HepG2 (cell line): ENCODE data around the gene ERMARD. TPM values are rescaled to one million over a fixed set of nuclear protein-coding genes. Genes with fewer than 3 reads are reported as not detected.

Experiments used
- DRAP1 ChIP-seq: IDR thresholded peaks from 2 replicates; pipeline ENCODE4 v1.6.1; 2016; ENCODE audit warnings: missing genetic modification reagents, missing compliant biosample characterization
- HOXA7 ChIP-seq: sonication (generic); formaldehyde crosslinking; IDR thresholded peaks from 2 replicates; pipeline ENCODE4 v1.8.1; 2022; ENCODE audit warnings: mild to moderate bottlenecking, missing genetic modification reagents, moderate library complexity
- LCORL ChIP-seq, 2 experiments: fragments of 450-650 bp in 1 of 2; sonication (generic) in 1 of 2; formaldehyde crosslinking in 1 of 2; IDR thresholded peaks; 2 replicates each; pipeline versions ENCODE4 v1.5.0 to v1.6.1; 2017 to 2020; ENCODE audit warnings: antibody characterized with exemption in 1 of 2, missing genetic modification reagents in 1 of 2
- MAF1 ChIP-seq: sonication (generic); formaldehyde crosslinking; IDR thresholded peaks from 2 replicates; pipeline ENCODE4 v1.5.0; 2020; ENCODE audit warnings: missing genetic modification reagents, borderline replicate concordance
- NFE2L2 ChIP-seq: fragments of 150-350 bp; IDR thresholded peaks from 2 replicates; pipeline ENCODE4 v1.6.1; 2014; ENCODE audit warnings: low read length
- PTBP1 ChIP-seq: fragments of 200-400 bp; formaldehyde crosslinking; IDR thresholded peaks from 2 replicates; pipeline ENCODE4 v1.6.1; 2018; ENCODE audit warnings: low read length, low read depth; ENCODE audit not compliant: poor library complexity, severe bottlenecking
- SRSF9 ChIP-seq: fragments of 200-400 bp; formaldehyde crosslinking; IDR thresholded peaks from 2 replicates; pipeline ENCODE4 v1.6.1; 2018; ENCODE audit warnings: borderline replicate concordance, mild to moderate bottlenecking, low read depth, low read length; ENCODE audit not compliant: insufficient read depth, poor library complexity, severe bottlenecking
- STAG1 ChIP-seq: sonication (generic); formaldehyde crosslinking; IDR thresholded peaks from 2 replicates; pipeline ENCODE4 v1.4.0; 2020; ENCODE audit warnings: missing genetic modification reagents
- ZBTB7B ChIP-seq: sonication (generic); formaldehyde crosslinking; IDR thresholded peaks from 2 replicates; pipeline ENCODE4 v1.4.0; 2020; ENCODE audit warnings: missing genetic modification reagents
- ZIK1 ChIP-seq: sonication (generic); formaldehyde crosslinking; IDR thresholded peaks from 2 replicates; pipeline ENCODE4 v1.5.0; 2020; ENCODE audit warnings: mild to moderate bottlenecking, low read depth, missing genetic modification reagents, borderline replicate concordance
- ZNF468 ChIP-seq: sonication (generic); formaldehyde crosslinking; IDR thresholded peaks from 2 replicates; pipeline ENCODE4 v1.8.0; 2022; ENCODE audit warnings: mild to moderate bottlenecking, moderate library complexity, missing genetic modification reagents
- ZNF550 ChIP-seq: sonication (generic); formaldehyde crosslinking; IDR thresholded peaks from 2 replicates; pipeline ENCODE4 v1.4.0; 2020; ENCODE audit warnings: mild to moderate bottlenecking, missing genetic modification reagents, borderline replicate concordance
- ZNF644 ChIP-seq: IDR thresholded peaks from 2 replicates; pipeline ENCODE4 v1.6.1; 2016; ENCODE audit warnings: low read depth
- ZNF7 ChIP-seq: IDR thresholded peaks from 2 replicates; pipeline ENCODE4 v1.6.1; 2016; ENCODE audit warnings: missing biosample characterization, missing genetic modification reagents
- polyA plus RNA-seq, 8 experiments: library from polyadenylated mRNA; depleted of rRNA in 3 of 8; stranded (reverse) in 7 of 8; unstranded in 1 of 8; fragments of >200 nt; fragmentation: Illumina TruSeq in 4 of 8; extraction: Trizol in 4 of 8; gene quantifications; 2 replicates each; pipeline versions ENCODE4 v1.2.1 to v1.2.3, GENCODE V29; 2011 to 2016; ENCODE audit warnings: low read depth in 4 of 8, missing spikeins in 1 of 8, mixed read lengths in 1 of 8; ENCODE audit not compliant: insufficient read depth in 1 of 8
- total RNA-seq, 5 experiments: library from RNA; depleted of rRNA; stranded (reverse); fragments of >200 nt; fragmentation: Illumina TruSeq; extraction: Trizol; gene quantifications; 2 replicates each; pipeline ENCODE4 v1.2.3, GENCODE V29; 2016; ENCODE audit warnings: low read depth in 1 of 5
- TF ChIP-seq, protein P1 (sequence below): IDR thresholded peaks from 2 replicates; pipeline ENCODE4 v1.4.0; 2020; ENCODE audit warnings: mild to moderate bottlenecking, missing genetic modification reagents
- TF ChIP-seq, protein P2 (sequence below): sonication (generic); formaldehyde crosslinking; IDR thresholded peaks from 2 replicates; pipeline ENCODE4 v1.5.1; 2020; ENCODE audit warnings: missing genetic modification reagents, mild to moderate bottlenecking, borderline replicate concordance
- TF ChIP-seq, protein P3 (sequence below): sonication (generic); formaldehyde crosslinking; IDR thresholded peaks from 2 replicates; pipeline ENCODE4 v1.8.0; 2022; ENCODE audit warnings: mild to moderate bottlenecking, missing genetic modification reagents; ENCODE audit not compliant: insufficient replicate concordance
- TF ChIP-seq, protein P4 (sequence below): sonication (generic); formaldehyde crosslinking; IDR thresholded peaks from 2 replicates; pipeline ENCODE4 v1.5.0; 2020; ENCODE audit warnings: missing genetic modification reagents

ERMARD gene
- total and polyA plus RNA-seq, 2 of the 13 experiments (the other 11 are each of a cell fraction or from before 2014, with no cell fraction given) = 8.8 to 10.7 TPM

GRCh38 chr6:169724494-169725124 is 26.8 kb upstream of the ERMARD start, which contains the start of gene PHF10 (continued):
- TF ChIP-seq, protein P1, sequence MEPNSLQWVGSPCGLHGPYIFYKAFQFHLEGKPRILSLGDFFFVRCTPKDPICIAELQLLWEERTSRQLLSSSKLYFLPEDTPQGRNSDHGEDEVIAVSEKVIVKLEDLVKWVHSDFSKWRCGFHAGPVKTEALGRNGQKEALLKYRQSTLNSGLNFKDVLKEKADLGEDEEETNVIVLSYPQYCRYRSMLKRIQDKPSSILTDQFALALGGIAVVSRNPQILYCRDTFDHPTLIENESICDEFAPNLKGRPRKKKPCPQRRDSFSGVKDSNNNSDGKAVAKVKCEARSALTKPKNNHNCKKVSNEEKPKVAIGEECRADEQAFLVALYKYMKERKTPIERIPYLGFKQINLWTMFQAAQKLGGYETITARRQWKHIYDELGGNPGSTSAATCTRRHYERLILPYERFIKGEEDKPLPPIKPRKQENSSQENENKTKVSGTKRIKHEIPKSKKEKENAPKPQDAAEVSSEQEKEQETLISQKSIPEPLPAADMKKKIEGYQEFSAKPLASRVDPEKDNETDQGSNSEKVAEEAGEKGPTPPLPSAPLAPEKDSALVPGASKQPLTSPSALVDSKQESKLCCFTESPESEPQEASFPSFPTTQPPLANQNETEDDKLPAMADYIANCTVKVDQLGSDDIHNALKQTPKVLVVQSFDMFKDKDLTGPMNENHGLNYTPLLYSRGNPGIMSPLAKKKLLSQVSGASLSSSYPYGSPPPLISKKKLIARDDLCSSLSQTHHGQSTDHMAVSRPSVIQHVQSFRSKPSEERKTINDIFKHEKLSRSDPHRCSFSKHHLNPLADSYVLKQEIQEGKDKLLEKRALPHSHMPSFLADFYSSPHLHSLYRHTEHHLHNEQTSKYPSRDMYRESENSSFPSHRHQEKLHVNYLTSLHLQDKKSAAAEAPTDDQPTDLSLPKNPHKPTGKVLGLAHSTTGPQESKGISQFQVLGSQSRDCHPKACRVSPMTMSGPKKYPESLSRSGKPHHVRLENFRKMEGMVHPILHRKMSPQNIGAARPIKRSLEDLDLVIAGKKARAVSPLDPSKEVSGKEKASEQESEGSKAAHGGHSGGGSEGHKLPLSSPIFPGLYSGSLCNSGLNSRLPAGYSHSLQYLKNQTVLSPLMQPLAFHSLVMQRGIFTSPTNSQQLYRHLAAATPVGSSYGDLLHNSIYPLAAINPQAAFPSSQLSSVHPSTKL (CRISPR knock-in tag) = peak; percentile 9; the same call in 1 of the 2 replicates
- TF ChIP-seq, protein P2, sequence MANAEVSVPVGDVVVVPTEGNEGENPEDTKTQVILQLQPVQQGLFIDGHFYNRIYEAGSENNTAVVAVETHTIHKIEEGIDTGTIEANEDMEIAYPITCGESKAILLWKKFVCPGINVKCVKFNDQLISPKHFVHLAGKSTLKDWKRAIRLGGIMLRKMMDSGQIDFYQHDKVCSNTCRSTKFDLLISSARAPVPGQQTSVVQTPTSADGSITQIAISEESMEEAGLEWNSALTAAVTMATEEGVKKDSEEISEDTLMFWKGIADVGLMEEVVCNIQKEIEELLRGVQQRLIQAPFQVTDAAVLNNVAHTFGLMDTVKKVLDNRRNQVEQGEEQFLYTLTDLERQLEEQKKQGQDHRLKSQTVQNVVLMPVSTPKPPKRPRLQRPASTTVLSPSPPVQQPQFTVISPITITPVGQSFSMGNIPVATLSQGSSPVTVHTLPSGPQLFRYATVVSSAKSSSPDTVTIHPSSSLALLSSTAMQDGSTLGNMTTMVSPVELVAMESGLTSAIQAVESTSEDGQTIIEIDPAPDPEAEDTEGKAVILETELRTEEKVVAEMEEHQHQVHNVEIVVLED (CRISPR knock-in tag) = peak; percentile 73; the same call in 1 of the 2 replicates
- TF ChIP-seq ZIK1 (CRISPR knock-in tag) (peak; percentile 68; the same call in 1 of the 2 replicates), ZBTB7B (CRISPR knock-in tag) (peak; percentile 94), DRAP1 (CRISPR knock-in tag) (no peak), ZNF7 (CRISPR knock-in tag) (no peak), NFE2L2 (no peak), MAF1 (peak; percentile 16; the same call in 1 of the 2 replicates), STAG1 (CRISPR knock-in tag) (peak; percentile 12; the same call in 1 of the 2 replicates), ZNF550 (CRISPR knock-in tag) (no peak), ZNF468 (CRISPR knock-in tag) (peak; percentile 90; the same call in 1 of the 2 replicates), PTBP1 (peak; percentile 91), HOXA7 (CRISPR knock-in tag) (peak; percentile 97), SRSF9 (no peak), LCORL (IDR thresholded peaks at IDR 0.05) (no peak), LCORL (CRISPR knock-in tag; IDR thresholded peaks at IDR 0.05) (peak; percentile 88), ZNF644 (no peak)
- TF ChIP-seq, protein P3, sequence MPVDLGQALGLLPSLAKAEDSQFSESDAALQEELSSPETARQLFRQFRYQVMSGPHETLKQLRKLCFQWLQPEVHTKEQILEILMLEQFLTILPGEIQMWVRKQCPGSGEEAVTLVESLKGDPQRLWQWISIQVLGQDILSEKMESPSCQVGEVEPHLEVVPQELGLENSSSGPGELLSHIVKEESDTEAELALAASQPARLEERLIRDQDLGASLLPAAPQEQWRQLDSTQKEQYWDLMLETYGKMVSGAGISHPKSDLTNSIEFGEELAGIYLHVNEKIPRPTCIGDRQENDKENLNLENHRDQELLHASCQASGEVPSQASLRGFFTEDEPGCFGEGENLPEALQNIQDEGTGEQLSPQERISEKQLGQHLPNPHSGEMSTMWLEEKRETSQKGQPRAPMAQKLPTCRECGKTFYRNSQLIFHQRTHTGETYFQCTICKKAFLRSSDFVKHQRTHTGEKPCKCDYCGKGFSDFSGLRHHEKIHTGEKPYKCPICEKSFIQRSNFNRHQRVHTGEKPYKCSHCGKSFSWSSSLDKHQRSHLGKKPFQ = peak; percentile 53
- TF ChIP-seq, protein P4, sequence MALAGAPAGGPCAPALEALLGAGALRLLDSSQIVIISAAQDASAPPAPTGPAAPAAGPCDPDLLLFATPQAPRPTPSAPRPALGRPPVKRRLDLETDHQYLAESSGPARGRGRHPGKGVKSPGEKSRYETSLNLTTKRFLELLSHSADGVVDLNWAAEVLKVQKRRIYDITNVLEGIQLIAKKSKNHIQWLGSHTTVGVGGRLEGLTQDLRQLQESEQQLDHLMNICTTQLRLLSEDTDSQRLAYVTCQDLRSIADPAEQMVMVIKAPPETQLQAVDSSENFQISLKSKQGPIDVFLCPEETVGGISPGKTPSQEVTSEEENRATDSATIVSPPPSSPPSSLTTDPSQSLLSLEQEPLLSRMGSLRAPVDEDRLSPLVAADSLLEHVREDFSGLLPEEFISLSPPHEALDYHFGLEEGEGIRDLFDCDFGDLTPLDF (CRISPR knock-in tag) = peak; percentile 37; the same call in 1 of the 2 replicates
